ENCODE measurements around the gene KCNC1.

Gene KCNC1

GRCh38 chr11:17718015-17718414, 16.6 kb upstream of the KCNC1 start:
- no peak for FAIRE-seq

- FAIRE-seq = no peak
Measured at GRCh38 chr11:17718510-17718962, 16.0 kb upstream of the KCNC1 start.

- no peak for FAIRE-seq
Measured at GRCh38 chr11:17719028-17719937, 15.3 kb upstream of the KCNC1 start, which contains the start of gene MYOD1. TSS of gene MYOD1 (plus strand) at chr11:17719571. CDS start at chr11:17719783, 212 bp downstream.

GRCh38 chr11:17719938-17720795, 14.4 kb upstream of the KCNC1 start:
- FAIRE-seq = no peak

GRCh38 chr11:17720796-17721171, 13.8 kb upstream of the KCNC1 start:
- no peak for FAIRE-seq

- FAIRE-seq = no peak
Measured at GRCh38 chr11:17721242-17721999, 13.2 kb upstream of the KCNC1 start.

GRCh38 chr11:17722000-17722643, 12.5 kb upstream of the KCNC1 start:
- no peak for FAIRE-seq

- no peak for FAIRE-seq
Measured at GRCh38 chr11:17724020-17724908, 10.3 kb upstream of the KCNC1 start.

GRCh38 chr11:17725174-17725573, 9.4 kb upstream of the KCNC1 start:
- FAIRE-seq = no peak

GRCh38 chr11:17730137-17730536, 4.4 kb upstream of the KCNC1 start:
- FAIRE-seq = no peak

GRCh38 chr11:17730608-17731462, 3.7 kb upstream of the KCNC1 start:
- peak; percentile 49 for FAIRE-seq

- FAIRE-seq = no peak
Measured at GRCh38 chr11:17733261-17733660, 1.3 kb upstream of the KCNC1 start.

GRCh38 chr11:17734986-17735817, 621 bp downstream of the KCNC1 start:
- no peak for FAIRE-seq

- FAIRE-seq = no peak
Measured at GRCh38 chr11:17735818-17736578, 1.4 kb downstream of the KCNC1 start.

GRCh38 chr11:17736579-17736893, 2.0 kb downstream of the KCNC1 start:
- FAIRE-seq = no peak

GRCh38 chr11:17736930-17737817, 2.6 kb downstream of the KCNC1 start:
- no peak for FAIRE-seq

GRCh38 chr11:17738151-17738973, 3.8 kb downstream of the KCNC1 start:
- no peak for FAIRE-seq

All from islet of Langerhans (tissue), 1 donor.